HL-60 (cell line): ENCODE results near the gene GRK5.

ENCODE experiments used
- DNase-seq, 2 experiments: peaks; one replicate each; pipeline ENCODE4 v3.0.0-alpha.2; 2010 to 2020; ENCODE audit warnings: low read depth in 1 of 2, low spot score in 1 of 2
- H3K27ac ChIP-seq: fragments of 250-450 bp; sonication (Bioruptor Pico); replicated peaks from 2 replicates; pipeline ENCODE4 v1.5.1; 2020; ENCODE audit warnings: mild to moderate bottlenecking, moderate library complexity
- H3K27me3 ChIP-seq: fragments of 250-450 bp; sonication (Bioruptor Pico); 2 replicates; pipeline ENCODE4 v1.5.1; 2021; ENCODE audit warnings: mild to moderate bottlenecking, moderate library complexity; ENCODE audit not compliant: insufficient read depth, poor library complexity, severe bottlenecking
- H3K4me3 ChIP-seq: replicated peaks from 2 replicates; pipeline ENCODE4 v1.5.1; 2011; ENCODE audit warnings: mild to moderate bottlenecking, control low read depth, low read length; ENCODE audit not compliant: insufficient read depth
- GABPA ChIP-seq: IDR thresholded peaks from 2 replicates; pipeline ENCODE4 v1.6.1; 2012; ENCODE audit warnings: low read depth
- POLR2AphosphoS5 ChIP-seq: IDR thresholded peaks from 2 replicates; pipeline ENCODE4 v1.6.1; 2012; ENCODE audit warnings: low read depth
- SPI1 ChIP-seq: IDR thresholded peaks from 2 replicates; pipeline ENCODE4 v1.6.1; 2012; ENCODE audit warnings: low read depth, mild to moderate bottlenecking, borderline replicate concordance
- TF ChIP-seq, protein P1 (sequence below): IDR thresholded peaks from one replicate; pipeline ENCODE4 v1.5.1; 2011; ENCODE audit warnings: low read length, control low read depth, inconsistent platforms; ENCODE audit not compliant: insufficient read depth
- TF ChIP-seq, protein P2 (sequence below): IDR thresholded peaks from 2 replicates; pipeline ENCODE4 v1.6.1; 2012; ENCODE audit warnings: low read depth; ENCODE audit not compliant: insufficient replicate concordance

The GRK5 gene

DNA sequence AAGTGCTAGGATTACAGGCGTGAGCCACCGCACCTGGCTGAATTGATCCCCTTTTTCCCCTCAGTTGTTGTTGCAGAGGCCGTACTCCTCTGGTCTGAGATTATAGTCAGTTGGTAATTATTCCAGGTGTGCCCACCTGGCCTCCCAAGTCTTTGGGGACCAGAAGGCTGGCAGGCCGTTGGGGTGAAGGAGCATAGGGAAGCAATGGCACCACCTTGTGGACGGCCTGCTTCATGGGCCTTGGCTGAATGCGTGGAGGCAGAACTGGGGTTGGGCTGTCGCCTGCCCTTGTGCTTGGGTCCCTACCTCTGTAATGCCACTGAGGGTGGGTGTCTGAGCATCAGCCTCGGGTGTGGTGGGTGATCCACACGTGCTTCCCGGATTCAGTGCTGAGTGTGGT, 209.5 kb downstream of the GRK5 start:
- no peak for TF ChIP-seq SPI1
- TF ChIP-seq, protein P1, sequence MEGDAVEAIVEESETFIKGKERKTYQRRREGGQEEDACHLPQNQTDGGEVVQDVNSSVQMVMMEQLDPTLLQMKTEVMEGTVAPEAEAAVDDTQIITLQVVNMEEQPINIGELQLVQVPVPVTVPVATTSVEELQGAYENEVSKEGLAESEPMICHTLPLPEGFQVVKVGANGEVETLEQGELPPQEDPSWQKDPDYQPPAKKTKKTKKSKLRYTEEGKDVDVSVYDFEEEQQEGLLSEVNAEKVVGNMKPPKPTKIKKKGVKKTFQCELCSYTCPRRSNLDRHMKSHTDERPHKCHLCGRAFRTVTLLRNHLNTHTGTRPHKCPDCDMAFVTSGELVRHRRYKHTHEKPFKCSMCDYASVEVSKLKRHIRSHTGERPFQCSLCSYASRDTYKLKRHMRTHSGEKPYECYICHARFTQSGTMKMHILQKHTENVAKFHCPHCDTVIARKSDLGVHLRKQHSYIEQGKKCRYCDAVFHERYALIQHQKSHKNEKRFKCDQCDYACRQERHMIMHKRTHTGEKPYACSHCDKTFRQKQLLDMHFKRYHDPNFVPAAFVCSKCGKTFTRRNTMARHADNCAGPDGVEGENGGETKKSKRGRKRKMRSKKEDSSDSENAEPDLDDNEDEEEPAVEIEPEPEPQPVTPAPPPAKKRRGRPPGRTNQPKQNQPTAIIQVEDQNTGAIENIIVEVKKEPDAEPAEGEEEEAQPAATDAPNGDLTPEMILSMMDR: peak; percentile 88
- TF ChIP-seq POLR2AphosphoS5: no peak
- TF ChIP-seq GABPA: no peak
- TF ChIP-seq, protein P2, sequence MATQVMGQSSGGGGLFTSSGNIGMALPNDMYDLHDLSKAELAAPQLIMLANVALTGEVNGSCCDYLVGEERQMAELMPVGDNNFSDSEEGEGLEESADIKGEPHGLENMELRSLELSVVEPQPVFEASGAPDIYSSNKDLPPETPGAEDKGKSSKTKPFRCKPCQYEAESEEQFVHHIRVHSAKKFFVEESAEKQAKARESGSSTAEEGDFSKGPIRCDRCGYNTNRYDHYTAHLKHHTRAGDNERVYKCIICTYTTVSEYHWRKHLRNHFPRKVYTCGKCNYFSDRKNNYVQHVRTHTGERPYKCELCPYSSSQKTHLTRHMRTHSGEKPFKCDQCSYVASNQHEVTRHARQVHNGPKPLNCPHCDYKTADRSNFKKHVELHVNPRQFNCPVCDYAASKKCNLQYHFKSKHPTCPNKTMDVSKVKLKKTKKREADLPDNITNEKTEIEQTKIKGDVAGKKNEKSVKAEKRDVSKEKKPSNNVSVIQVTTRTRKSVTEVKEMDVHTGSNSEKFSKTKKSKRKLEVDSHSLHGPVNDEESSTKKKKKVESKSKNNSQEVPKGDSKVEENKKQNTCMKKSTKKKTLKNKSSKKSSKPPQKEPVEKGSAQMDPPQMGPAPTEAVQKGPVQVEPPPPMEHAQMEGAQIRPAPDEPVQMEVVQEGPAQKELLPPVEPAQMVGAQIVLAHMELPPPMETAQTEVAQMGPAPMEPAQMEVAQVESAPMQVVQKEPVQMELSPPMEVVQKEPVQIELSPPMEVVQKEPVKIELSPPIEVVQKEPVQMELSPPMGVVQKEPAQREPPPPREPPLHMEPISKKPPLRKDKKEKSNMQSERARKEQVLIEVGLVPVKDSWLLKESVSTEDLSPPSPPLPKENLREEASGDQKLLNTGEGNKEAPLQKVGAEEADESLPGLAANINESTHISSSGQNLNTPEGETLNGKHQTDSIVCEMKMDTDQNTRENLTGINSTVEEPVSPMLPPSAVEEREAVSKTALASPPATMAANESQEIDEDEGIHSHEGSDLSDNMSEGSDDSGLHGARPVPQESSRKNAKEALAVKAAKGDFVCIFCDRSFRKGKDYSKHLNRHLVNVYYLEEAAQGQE: no peak
- DNase-seq: peak in 1 of 2 experiments; percentile 57
- H3K27me3 ChIP-seq: no peaks in the 10 kb centered on the region
- no peak overlapping the region for H3K4me3 ChIP-seq
- no peak overlapping the region for H3K27ac ChIP-seq

DNA sequence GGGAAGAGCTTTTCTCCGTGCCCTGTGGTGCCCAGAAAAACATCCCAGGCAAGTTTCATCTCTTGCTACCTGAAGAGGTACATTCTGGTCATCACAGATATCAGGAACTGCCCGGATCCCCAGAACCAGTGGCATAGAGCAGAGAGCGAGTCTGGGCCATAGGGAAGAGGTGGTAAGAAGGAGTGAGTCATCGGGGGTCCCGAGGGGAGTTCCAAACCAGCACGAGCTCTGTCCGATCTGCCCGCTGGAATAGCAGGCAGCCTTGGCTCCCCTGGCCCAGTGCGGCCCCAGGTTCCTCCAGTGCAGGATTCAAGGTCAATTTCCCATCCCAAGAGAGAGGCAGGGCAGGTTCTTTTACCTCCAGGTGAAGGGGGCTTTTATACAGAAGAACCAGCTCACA, 210.5 kb downstream of the GRK5 start:
- TF ChIP-seq SPI1: no peak
- TF ChIP-seq POLR2AphosphoS5: no peak
- TF ChIP-seq GABPA: no peak
- TF ChIP-seq, protein P2: no peak
- TF ChIP-seq, protein P1: no peak
- no peaks in the 10 kb centered on the region for H3K27me3 ChIP-seq
- H3K4me3 ChIP-seq: no peak overlapping the region
- no peak for DNase-seq
- H3K27ac ChIP-seq: no peak overlapping the region

DNA sequence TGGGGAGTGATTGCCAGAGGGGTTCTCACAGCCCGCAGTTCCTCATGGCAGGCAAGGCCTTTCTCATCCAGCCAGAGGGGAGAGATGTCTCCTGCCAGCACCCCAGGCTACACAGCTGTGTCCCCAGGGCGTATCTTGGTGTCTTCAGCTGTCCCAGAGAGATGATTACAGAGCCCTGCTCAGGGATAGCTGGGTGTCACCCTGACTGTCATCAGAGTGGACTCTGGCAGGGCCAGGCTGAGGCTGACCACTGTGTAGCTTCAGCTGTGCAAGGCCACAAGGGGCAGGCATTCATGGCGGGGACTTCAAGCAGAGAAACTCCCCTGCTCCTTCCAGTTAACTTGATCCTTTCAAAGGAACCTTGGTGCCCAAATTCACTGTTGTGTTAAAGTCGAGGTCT, 211.0 kb downstream of the GRK5 start:
- H3K27me3 ChIP-seq: no peaks in the 10 kb centered on the region
- DNase-seq: no peak
- no peak overlapping the region for H3K4me3 ChIP-seq
- no peak overlapping the region for H3K27ac ChIP-seq
- TF ChIP-seq SPI1 (no peak), GABPA (no peak), POLR2AphosphoS5 (no peak)
- TF ChIP-seq, protein P2: no peak
- TF ChIP-seq, protein P1: no peak
